Measurements from ENCODE around the gene WDR7.

The WDR7 gene

GRCh38 chr18:56770873-56771272 lies 119.7 kb downstream of the WDR7 start:
- DNase-seq (ENCODE audit: low spot score) = no peak
- ATAC-seq (ENCODE audit: low read depth) = no peak
- Histone ChIP-seq H3K27ac (ENCODE audit: poor library complexity, severe bottlenecking) (no peak overlapping the region), H3K4me1 (ENCODE audit: insufficient read depth, poor library complexity, severe bottlenecking) (no peaks in the 10 kb centered on the region), H3K27me3 (ENCODE audit: insufficient read depth, poor library complexity, severe bottlenecking) (no peaks in the 10 kb centered on the region), H3K4me3 (ENCODE audit: severe bottlenecking) (no peak overlapping the region), H3K36me3 (ENCODE audit: low read depth) (no peaks in the 10 kb centered on the region), H3K9me3 (ENCODE audit: severe bottlenecking) (no peaks in the 10 kb centered on the region)
- TF ChIP-seq, protein P1, sequence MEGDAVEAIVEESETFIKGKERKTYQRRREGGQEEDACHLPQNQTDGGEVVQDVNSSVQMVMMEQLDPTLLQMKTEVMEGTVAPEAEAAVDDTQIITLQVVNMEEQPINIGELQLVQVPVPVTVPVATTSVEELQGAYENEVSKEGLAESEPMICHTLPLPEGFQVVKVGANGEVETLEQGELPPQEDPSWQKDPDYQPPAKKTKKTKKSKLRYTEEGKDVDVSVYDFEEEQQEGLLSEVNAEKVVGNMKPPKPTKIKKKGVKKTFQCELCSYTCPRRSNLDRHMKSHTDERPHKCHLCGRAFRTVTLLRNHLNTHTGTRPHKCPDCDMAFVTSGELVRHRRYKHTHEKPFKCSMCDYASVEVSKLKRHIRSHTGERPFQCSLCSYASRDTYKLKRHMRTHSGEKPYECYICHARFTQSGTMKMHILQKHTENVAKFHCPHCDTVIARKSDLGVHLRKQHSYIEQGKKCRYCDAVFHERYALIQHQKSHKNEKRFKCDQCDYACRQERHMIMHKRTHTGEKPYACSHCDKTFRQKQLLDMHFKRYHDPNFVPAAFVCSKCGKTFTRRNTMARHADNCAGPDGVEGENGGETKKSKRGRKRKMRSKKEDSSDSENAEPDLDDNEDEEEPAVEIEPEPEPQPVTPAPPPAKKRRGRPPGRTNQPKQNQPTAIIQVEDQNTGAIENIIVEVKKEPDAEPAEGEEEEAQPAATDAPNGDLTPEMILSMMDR (IDR thresholded peaks at IDR 0.05; ENCODE audit: poor library complexity, severe bottlenecking) = no peak

DNA sequence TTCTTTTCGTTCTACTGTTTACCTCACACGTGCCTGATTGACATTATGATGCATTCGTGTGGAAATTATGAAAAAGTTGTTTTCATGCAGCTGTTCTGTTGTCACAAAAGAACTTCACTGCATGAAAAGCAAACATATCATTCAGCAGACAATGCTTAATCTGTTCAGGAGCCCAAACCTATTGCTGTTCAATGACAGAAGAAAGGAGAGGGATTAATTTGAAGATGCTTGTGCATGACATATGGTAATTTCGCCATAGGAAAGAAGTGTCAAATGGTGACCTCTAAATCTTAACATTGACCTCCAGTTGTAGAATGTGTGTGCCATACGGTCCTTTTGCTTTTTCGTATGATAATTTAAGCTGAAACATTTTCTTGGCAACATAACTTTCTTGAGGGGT lies 124.5 kb downstream of the WDR7 start:
- Histone ChIP-seq H3K27ac (ENCODE audit: poor library complexity, severe bottlenecking) (no peak overlapping the region), H3K36me3 (ENCODE audit: low read depth) (no peaks in the 10 kb centered on the region), H3K4me3 (ENCODE audit: severe bottlenecking) (no peak overlapping the region), H3K27me3 (ENCODE audit: insufficient read depth, poor library complexity, severe bottlenecking) (no peaks in the 10 kb centered on the region), H3K9me3 (ENCODE audit: severe bottlenecking) (no peaks in the 10 kb centered on the region), H3K4me1 (ENCODE audit: insufficient read depth, poor library complexity, severe bottlenecking) (no peaks in the 10 kb centered on the region)
- TF ChIP-seq, protein P1 (IDR thresholded peaks at IDR 0.05; ENCODE audit: poor library complexity, severe bottlenecking) = no peak
- no peak for DNase-seq (ENCODE audit: low spot score)
- no peak for ATAC-seq (ENCODE audit: low read depth)

- TF ChIP-seq, protein P1 (IDR thresholded peaks at IDR 0.05; ENCODE audit: poor library complexity, severe bottlenecking) = no peak
- no peaks in the 10 kb centered on the region for H3K4me1 ChIP-seq (ENCODE audit: insufficient read depth, poor library complexity, severe bottlenecking)
- no peak overlapping the region for H3K4me3 ChIP-seq (ENCODE audit: severe bottlenecking)
- ATAC-seq (ENCODE audit: low read depth) (no peak), DNase-seq (ENCODE audit: low spot score) (no peak)
- H3K27me3 ChIP-seq (ENCODE audit: insufficient read depth, poor library complexity, severe bottlenecking) = no peaks in the 10 kb centered on the region
- no peak overlapping the region for H3K27ac ChIP-seq (ENCODE audit: poor library complexity, severe bottlenecking)
- H3K9me3 ChIP-seq (ENCODE audit: severe bottlenecking) = no peaks in the 10 kb centered on the region
- no peaks in the 10 kb centered on the region for H3K36me3 ChIP-seq (ENCODE audit: low read depth)
Measured at GRCh38 chr18:56787390-56787789, 136.2 kb downstream of the WDR7 start.

GRCh38 chr18:56789004-56789888 lies 138.1 kb downstream of the WDR7 start:
- Histone ChIP-seq H3K36me3 (ENCODE audit: low read depth) (no peaks in the 10 kb centered on the region), H3K4me3 (ENCODE audit: severe bottlenecking) (no peak overlapping the region), H3K27me3 (ENCODE audit: insufficient read depth, poor library complexity, severe bottlenecking) (no peaks in the 10 kb centered on the region), H3K9me3 (ENCODE audit: severe bottlenecking) (no peaks in the 10 kb centered on the region), H3K27ac (ENCODE audit: poor library complexity, severe bottlenecking) (no peak overlapping the region), H3K4me1 (ENCODE audit: insufficient read depth, poor library complexity, severe bottlenecking) (no peaks in the 10 kb centered on the region)
- TF ChIP-seq, protein P1 (IDR thresholded peaks at IDR 0.05; ENCODE audit: poor library complexity, severe bottlenecking) = peak; percentile 66
- ATAC-seq (ENCODE audit: low read depth) = no peak
- no peak for DNase-seq (ENCODE audit: low spot score)

- Histone ChIP-seq H3K4me1 (ENCODE audit: insufficient read depth, poor library complexity, severe bottlenecking) (no peaks in the 10 kb centered on the region), H3K9me3 (ENCODE audit: severe bottlenecking) (no peaks in the 10 kb centered on the region), H3K27me3 (ENCODE audit: insufficient read depth, poor library complexity, severe bottlenecking) (no peaks in the 10 kb centered on the region), H3K4me3 (ENCODE audit: severe bottlenecking) (no peak overlapping the region), H3K36me3 (ENCODE audit: low read depth) (no peaks in the 10 kb centered on the region), H3K27ac (ENCODE audit: poor library complexity, severe bottlenecking) (no peak overlapping the region)
- DNase-seq (ENCODE audit: low spot score) = no peak
- ATAC-seq (ENCODE audit: low read depth) = no peak
- TF ChIP-seq, protein P1 (IDR thresholded peaks at IDR 0.05; ENCODE audit: poor library complexity, severe bottlenecking) = peak; percentile 46
Measured at GRCh38 chr18:56789889-56790180, 138.7 kb downstream of the WDR7 start.
